HEK293 (cell line): ENCODE results near the gene ARHGDIB.

ENCODE experiments used
- CTCF ChIA-PET: fragments of 350-600 bp; formaldehyde crosslinking; extraction: SDS; loops from one replicate; lab custom pipeline; 2021; ENCODE audit warnings: antibody characterized with exemption; lab: Yijun Ruan, JAX
- POLR2A ChIA-PET: fragments of 300-600 bp; formaldehyde crosslinking; extraction: SDS; loops from one replicate; lab custom pipeline; 2020; ENCODE audit warnings: antibody characterized with exemption, inconsistent platforms; lab: Yijun Ruan, JAX
- H3K27ac ChIP-seq: fragments of 200-500 bp; sonication (Bioruptor generic); 2 replicates; pipeline ENCODE4 v1.5.1; 2014; ENCODE audit warnings: low read depth, low read length, control low read depth, inconsistent platforms; ENCODE audit errors: extremely low read depth
- H3K36me3 ChIP-seq, 2 experiments: fragments of 200-500 bp in 1 of 2; sonication (Bioruptor generic) in 1 of 2; 1 replicate in 1 of 2; 2 replicates in 1 of 2; pipeline ENCODE4 v1.5.1; 2014 to 2017; ENCODE audit warnings: inconsistent platforms in 2 of 2, low read length in 2 of 2; ENCODE audit not compliant: control insufficient read depth in 2 of 2, insufficient read depth in 1 of 2
- H3K4me1 ChIP-seq: fragments of 200-500 bp; sonication (Bioruptor generic); 2 replicates; pipeline ENCODE4 v1.5.1; 2014; ENCODE audit warnings: mild to moderate bottlenecking, low read length, inconsistent platforms; ENCODE audit not compliant: control insufficient read depth, insufficient read depth
- H3K4me3 ChIP-seq: 2 replicates; pipeline ENCODE4 v1.5.1; 2011; ENCODE audit warnings: low read depth, mild to moderate bottlenecking, control low read depth, low read length, moderate library complexity
- H3K9me3 ChIP-seq: fragments of 200-500 bp; sonication (Bioruptor generic); 2 replicates; pipeline ENCODE4 v1.5.1; 2014; ENCODE audit warnings: low read depth, low read length, inconsistent platforms; ENCODE audit not compliant: control insufficient read depth, insufficient read depth
- EGR2 ChIP-seq: fragments of 450-650 bp; formaldehyde crosslinking; IDR thresholded peaks from 2 replicates; pipeline ENCODE4 v1.5.1; 2016; ENCODE audit warnings: low read depth, missing biosample characterization, missing genetic modification characterization
- GFI1B ChIP-seq: fragments of 450-650 bp; formaldehyde crosslinking; IDR thresholded peaks from 2 replicates; pipeline ENCODE4 v1.5.1; 2016; ENCODE audit warnings: missing biosample characterization, missing genetic modification characterization
- HOXA7 ChIP-seq: sonication (generic); formaldehyde crosslinking; IDR thresholded peaks from 2 replicates; pipeline ENCODE4 v1.8.1; 2022; ENCODE audit warnings: missing genetic modification reagents, borderline replicate concordance
- KLF10 ChIP-seq: fragments of 450-650 bp; IDR thresholded peaks from 2 replicates; pipeline ENCODE4 v1.5.1; 2018; ENCODE audit warnings: missing biosample characterization, mild to moderate bottlenecking, missing genetic modification characterization
- KLF8 ChIP-seq: fragments of 450-650 bp; formaldehyde crosslinking; IDR thresholded peaks from 2 replicates; pipeline ENCODE4 v1.5.1; 2016; ENCODE audit warnings: missing biosample characterization, missing genetic modification characterization
- MEIS1 ChIP-seq: sonication (generic); formaldehyde crosslinking; IDR thresholded peaks from 2 replicates; pipeline ENCODE4 v1.8.1; 2022; ENCODE audit warnings: missing genetic modification reagents, mild to moderate bottlenecking, borderline replicate concordance
- PRDM4 ChIP-seq: fragments of 450-650 bp; formaldehyde crosslinking; IDR thresholded peaks from 2 replicates; pipeline ENCODE4 v1.5.1; 2017; ENCODE audit warnings: missing biosample characterization, missing genetic modification characterization
- TCF7L2 ChIP-seq: IDR thresholded peaks from 2 replicates; pipeline ENCODE4 v1.6.1; 2011; ENCODE audit warnings: low read depth, mild to moderate bottlenecking, inconsistent platforms, low read length, moderate library complexity, borderline replicate concordance
- ZBTB17 ChIP-seq: fragments of 450-650 bp; formaldehyde crosslinking; IDR thresholded peaks from 2 replicates; pipeline ENCODE4 v1.5.1; 2016; ENCODE audit warnings: missing biosample characterization, missing genetic modification characterization
- ZNF10 ChIP-seq: fragments of 450-650 bp; formaldehyde crosslinking; IDR thresholded peaks from 2 replicates; pipeline ENCODE4 v1.5.1; 2017; ENCODE audit warnings: missing biosample characterization, missing genetic modification characterization
- ZNF121 ChIP-seq: fragments of 450-650 bp; formaldehyde crosslinking; IDR thresholded peaks from 2 replicates; pipeline ENCODE4 v1.5.1; 2016; ENCODE audit warnings: missing biosample characterization, missing genetic modification characterization
- ZNF148 ChIP-seq: fragments of 450-650 bp; formaldehyde crosslinking; IDR thresholded peaks from 2 replicates; pipeline ENCODE4 v1.5.0; 2017; ENCODE audit warnings: missing biosample characterization, missing genetic modification characterization, borderline replicate concordance
- ZNF155 ChIP-seq: fragments of 450-650 bp; formaldehyde crosslinking; IDR thresholded peaks from 2 replicates; pipeline ENCODE4 v1.5.1; 2016; ENCODE audit warnings: missing biosample characterization, missing genetic modification characterization
- ZNF175 ChIP-seq: fragments of 450-650 bp; formaldehyde crosslinking; IDR thresholded peaks from 2 replicates; pipeline ENCODE4 v1.5.1; 2016; ENCODE audit warnings: missing biosample characterization, missing genetic modification characterization
- ZNF214 ChIP-seq: fragments of 450-650 bp; formaldehyde crosslinking; IDR thresholded peaks from 2 replicates; pipeline ENCODE4 v1.5.1; 2017; ENCODE audit warnings: missing biosample characterization, mild to moderate bottlenecking, missing genetic modification characterization, borderline replicate concordance
- ZNF223 ChIP-seq: fragments of 450-650 bp; formaldehyde crosslinking; IDR thresholded peaks from 2 replicates; pipeline ENCODE4 v1.5.1; 2016; ENCODE audit warnings: missing biosample characterization, missing genetic modification characterization
- ZNF26 ChIP-seq: fragments of 450-650 bp; formaldehyde crosslinking; IDR thresholded peaks from 2 replicates; pipeline ENCODE4 v1.5.1; 2016; ENCODE audit warnings: missing biosample characterization, missing genetic modification characterization
- ZNF341 ChIP-seq: fragments of 450-650 bp; formaldehyde crosslinking; IDR thresholded peaks from 2 replicates; pipeline ENCODE4; 2016; ENCODE audit warnings: low read depth, missing biosample characterization, missing genetic modification characterization
- ZNF362 ChIP-seq: fragments of 450-650 bp; formaldehyde crosslinking; IDR thresholded peaks from 2 replicates; pipeline ENCODE4 v1.5.1; 2016; ENCODE audit warnings: missing biosample characterization, missing genetic modification characterization
- ZNF561 ChIP-seq: fragments of 450-650 bp; IDR thresholded peaks from 2 replicates; pipeline ENCODE4 v1.5.1; 2018; ENCODE audit warnings: missing biosample characterization, missing genetic modification characterization, borderline replicate concordance
- ZNF654 ChIP-seq: fragments of 450-650 bp; formaldehyde crosslinking; IDR thresholded peaks from 2 replicates; pipeline ENCODE4 v1.5.1; 2016; ENCODE audit warnings: low read depth, missing biosample characterization, missing genetic modification characterization
- ZNF660 ChIP-seq: fragments of 450-650 bp; IDR thresholded peaks from 2 replicates; pipeline ENCODE4 v1.5.1; 2018; ENCODE audit warnings: missing biosample characterization, mild to moderate bottlenecking, missing genetic modification characterization
- ZNF792 ChIP-seq: fragments of 450-650 bp; formaldehyde crosslinking; IDR thresholded peaks from 2 replicates; pipeline ENCODE4 v1.5.1; 2016; ENCODE audit warnings: missing biosample characterization, missing genetic modification characterization
- ZNF837 ChIP-seq: fragments of 450-650 bp; formaldehyde crosslinking; IDR thresholded peaks from 2 replicates; pipeline ENCODE4 v1.5.1; 2016; ENCODE audit warnings: missing biosample characterization, missing genetic modification characterization
- ZXDB ChIP-seq: fragments of 450-650 bp; formaldehyde crosslinking; IDR thresholded peaks from 2 replicates; pipeline ENCODE4 v1.5.1; 2016; ENCODE audit warnings: missing biosample characterization, missing genetic modification characterization

Gene ARHGDIB

GRCh38 chr12:14976658-14977057 is 15.3 kb upstream of the ARHGDIB start:
- H3K36me3 ChIP-seq: no peaks in the 10 kb centered on the region
- H3K4me3 ChIP-seq: no peak overlapping the region
- ChIA-PET CTCF (no interaction called here), POLR2A (no interaction called here)
- no peaks in the 10 kb centered on the region for H3K4me1 ChIP-seq
- TF ChIP-seq ZBTB17 (tag by site-specific recombination) (no peak), ZNF148 (no peak), ZNF837 (tag by site-specific recombination) (no peak), ZNF214 (tag by site-specific recombination) (no peak), ZNF341 (tag by site-specific recombination) (no peak), TCF7L2 (no peak), ZNF26 (no peak), ZNF155 (no peak), KLF8 (no peak), HOXA7 (CRISPR knock-in tag) (no peak), ZNF654 (tag by site-specific recombination) (no peak), ZNF792 (no peak), ZNF362 (tag by site-specific recombination) (no peak), ZNF561 (tag by site-specific recombination) (no peak), ZNF223 (tag by site-specific recombination) (no peak), MEIS1 (CRISPR knock-in tag) (no peak), ZNF121 (tag by site-specific recombination) (no peak), ZXDB (no peak), PRDM4 (tag by site-specific recombination) (no peak), ZNF10 (tag by site-specific recombination) (no peak)
- no peak overlapping the region for H3K27ac ChIP-seq
- H3K9me3 ChIP-seq: no peaks in the 10 kb centered on the region

GRCh38 chr12:14975457-14975856 is 14.1 kb upstream of the ARHGDIB start:
- H3K36me3 ChIP-seq: no peaks in the 10 kb centered on the region
- no peak for TF ChIP-seq KLF8
- TF ChIP-seq EGR2 (tag by site-specific recombination): no peak
- TF ChIP-seq ZNF175 (tag by site-specific recombination): no peak
- no peak for TF ChIP-seq ZNF660
- no peak for TF ChIP-seq GFI1B (tag by site-specific recombination)
- TF ChIP-seq KLF10 (tag by site-specific recombination): no peak
- TF ChIP-seq, all 188 proteins: peak for 0
- Histone ChIP-seq H3K9me3 (no peaks in the 10 kb centered on the region), H3K27ac (no peak overlapping the region), H3K4me1 (no peaks in the 10 kb centered on the region), H3K4me3 (no peak overlapping the region)
- CTCF ChIA-PET: no interaction called here
- POLR2A ChIA-PET: no interaction called here
